Mammary epithelial cell (primary cell): Measurements from ENCODE around the gene PTPN1.

ENCODE experiments used
- EZH2 ChIP-seq: IDR thresholded peaks from 2 replicates; pipeline ENCODE4 v1.6.1; 2012; ENCODE audit warnings: low read length, inconsistent platforms, borderline replicate concordance
- TF ChIP-seq, protein P1 (sequence below), 2 donors: IDR thresholded peaks in 1 of 2; conservative IDR thresholded peaks in 1 of 2; 2 replicates each; pipeline ENCODE4 v1.5.1; 2011 to 2012; ENCODE audit warnings: inconsistent platforms in 2 of 2, low read length in 2 of 2, mild to moderate bottlenecking in 2 of 2, control low read depth in 1 of 2, low read depth in 1 of 2; ENCODE audit not compliant: insufficient read depth in 1 of 2; ENCODE audit errors: extremely low read depth in 1 of 2

DNA sequence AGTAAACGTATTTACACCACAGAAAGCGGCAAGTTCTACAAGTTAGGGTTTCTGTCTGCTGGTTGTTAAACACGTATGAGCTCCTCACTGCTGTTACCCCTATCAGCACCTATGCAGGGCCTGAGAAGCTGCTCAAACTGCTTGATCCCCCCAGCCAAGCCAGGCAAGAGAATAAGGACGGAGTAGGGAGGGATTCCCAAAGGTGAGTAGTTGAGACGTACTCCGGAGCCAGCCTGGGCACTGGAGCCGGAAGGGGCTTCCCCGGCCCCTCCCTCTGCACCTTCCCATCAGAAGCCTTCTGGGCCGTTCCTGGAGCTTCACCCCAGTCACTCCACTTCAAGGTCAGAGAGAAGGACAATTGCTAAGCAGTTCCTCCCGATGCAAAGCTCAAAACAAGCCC is 123.2 kb downstream of the PTPN1 start:
- TF ChIP-seq, protein P1, sequence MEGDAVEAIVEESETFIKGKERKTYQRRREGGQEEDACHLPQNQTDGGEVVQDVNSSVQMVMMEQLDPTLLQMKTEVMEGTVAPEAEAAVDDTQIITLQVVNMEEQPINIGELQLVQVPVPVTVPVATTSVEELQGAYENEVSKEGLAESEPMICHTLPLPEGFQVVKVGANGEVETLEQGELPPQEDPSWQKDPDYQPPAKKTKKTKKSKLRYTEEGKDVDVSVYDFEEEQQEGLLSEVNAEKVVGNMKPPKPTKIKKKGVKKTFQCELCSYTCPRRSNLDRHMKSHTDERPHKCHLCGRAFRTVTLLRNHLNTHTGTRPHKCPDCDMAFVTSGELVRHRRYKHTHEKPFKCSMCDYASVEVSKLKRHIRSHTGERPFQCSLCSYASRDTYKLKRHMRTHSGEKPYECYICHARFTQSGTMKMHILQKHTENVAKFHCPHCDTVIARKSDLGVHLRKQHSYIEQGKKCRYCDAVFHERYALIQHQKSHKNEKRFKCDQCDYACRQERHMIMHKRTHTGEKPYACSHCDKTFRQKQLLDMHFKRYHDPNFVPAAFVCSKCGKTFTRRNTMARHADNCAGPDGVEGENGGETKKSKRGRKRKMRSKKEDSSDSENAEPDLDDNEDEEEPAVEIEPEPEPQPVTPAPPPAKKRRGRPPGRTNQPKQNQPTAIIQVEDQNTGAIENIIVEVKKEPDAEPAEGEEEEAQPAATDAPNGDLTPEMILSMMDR (conservative IDR thresholded peaks at IDR 0.05 in 1 of 2, IDR thresholded peaks at IDR 0.05 in 1 of 2; ENCODE audit: extremely low read depth in 1 of 2, insufficient read depth in 1 of 2, low read depth in 1 of 2, low read length in 2 of 2), result no peak
- no peak for TF ChIP-seq EZH2
